H9 (cell line): ENCODE measurements around the gene OSBPL10. TPM values are rescaled to one million over a fixed set of nuclear protein-coding genes. Genes with fewer than 3 reads are reported as not detected.

Source experiments
- DNase-seq: peaks from one replicate; pipeline ENCODE4 v3.0.0-alpha.2; 2017
- H2AFZ ChIP-seq: one replicate; pipeline ENCODE4 v1.6.1; 2013; ENCODE audit warnings: mild to moderate bottlenecking, low read length, control low read depth, moderate library complexity
- H2AK5ac ChIP-seq: 2 replicates; pipeline ENCODE4 v1.6.1; 2013; ENCODE audit warnings: low read length, control low read depth, mixed read lengths; ENCODE audit not compliant: insufficient read length
- H2BK120ac ChIP-seq: one replicate; pipeline ENCODE4 v1.6.1; 2013; ENCODE audit warnings: low read depth, mild to moderate bottlenecking, low read length, control low read depth, inconsistent platforms; ENCODE audit not compliant: poor library complexity, severe bottlenecking
- H2BK12ac ChIP-seq: 2 replicates; pipeline ENCODE4 v1.6.1; 2013; ENCODE audit warnings: low read length, control low read depth, mixed read lengths, low read depth; ENCODE audit not compliant: insufficient read length
- H2BK15ac ChIP-seq: 2 replicates; pipeline ENCODE4 v1.6.1; 2013; ENCODE audit warnings: low read depth, low read length, control low read depth
- H2BK20ac ChIP-seq: one replicate; pipeline ENCODE4 v1.6.1; 2013; ENCODE audit warnings: low read depth, mild to moderate bottlenecking, low read length, control low read depth, inconsistent platforms; ENCODE audit not compliant: poor library complexity, severe bottlenecking
- H2BK5ac ChIP-seq: 2 replicates; pipeline ENCODE4 v1.6.1; 2013; ENCODE audit warnings: low read length, control low read depth, mixed read lengths; ENCODE audit not compliant: insufficient read length
- H3K14ac ChIP-seq: 2 replicates; pipeline ENCODE4 v1.6.1; 2013; ENCODE audit warnings: low read length, control low read depth; ENCODE audit not compliant: insufficient read depth
- H3K18ac ChIP-seq: 2 replicates; pipeline ENCODE4 v1.6.1; 2013; ENCODE audit warnings: low read depth, mild to moderate bottlenecking, mixed read lengths, low read length, control low read depth; ENCODE audit not compliant: insufficient read length
- H3K23ac ChIP-seq: 2 replicates; pipeline ENCODE4 v1.6.1; 2013; ENCODE audit warnings: low read length, control low read depth, mixed read lengths, low read depth; ENCODE audit not compliant: insufficient read length
- H3K23me2 ChIP-seq: 2 replicates; pipeline ENCODE4 v1.6.1; 2013; ENCODE audit warnings: low read depth, mild to moderate bottlenecking, mixed read lengths, low read length, control low read depth; ENCODE audit not compliant: insufficient read length, poor library complexity, severe bottlenecking
- H3K27ac ChIP-seq: 2 replicates; pipeline ENCODE4 v1.5.1; 2013; ENCODE audit warnings: low read length, control low read depth, mixed read lengths, low read depth; ENCODE audit not compliant: insufficient read length
- H3K27me3 ChIP-seq: 2 replicates; pipeline ENCODE4 v1.6.1; 2013; ENCODE audit warnings: low read length, control low read depth, inconsistent platforms; ENCODE audit not compliant: insufficient read depth
- H3K4ac ChIP-seq: 2 replicates; pipeline ENCODE4 v1.6.1; 2013; ENCODE audit warnings: low read depth, mild to moderate bottlenecking, control low read depth, inconsistent platforms, low read length, moderate library complexity
- H3K4me1 ChIP-seq: 2 replicates; pipeline ENCODE4 v1.6.1; 2013; ENCODE audit warnings: low read length, control low read depth, inconsistent platforms; ENCODE audit not compliant: insufficient read depth
- H3K4me2 ChIP-seq: 2 replicates; pipeline ENCODE4 v1.6.1; 2013; ENCODE audit warnings: low read length, control low read depth, mixed read lengths; ENCODE audit not compliant: insufficient read length, insufficient read depth
- H3K56ac ChIP-seq: 2 replicates; pipeline ENCODE4 v1.6.1; 2013; ENCODE audit warnings: low read depth, mild to moderate bottlenecking, mixed read lengths, low read length, control low read depth; ENCODE audit not compliant: insufficient read length
- H3K79me1 ChIP-seq: 2 replicates; pipeline ENCODE4 v1.6.1; 2013; ENCODE audit warnings: low read depth, mild to moderate bottlenecking, moderate library complexity, low read length, control low read depth, inconsistent platforms; ENCODE audit not compliant: insufficient read depth, poor library complexity, severe bottlenecking
- H3K79me2 ChIP-seq: 2 replicates; pipeline ENCODE4 v1.6.1; 2013; ENCODE audit warnings: low read length, control low read depth, inconsistent platforms; ENCODE audit not compliant: insufficient read depth
- H3K9ac ChIP-seq: 2 replicates; pipeline ENCODE4 v1.6.1; 2013; ENCODE audit warnings: low read length, control low read depth, mixed read lengths; ENCODE audit not compliant: insufficient read length; ENCODE audit errors: extremely low read depth
- H3K9me3 ChIP-seq: one replicate; pipeline ENCODE4 v1.6.1; 2013; ENCODE audit warnings: low read depth, low read length, inconsistent platforms; ENCODE audit not compliant: control insufficient read depth
- H3T11ph ChIP-seq: one replicate; pipeline ENCODE4 v1.6.1; 2013; ENCODE audit warnings: mild to moderate bottlenecking, low read length, control low read depth, inconsistent platforms
- H4K20me1 ChIP-seq: one replicate; pipeline ENCODE4 v1.6.1; 2013; ENCODE audit not compliant: control insufficient read depth, insufficient read length, insufficient read depth
- H4K5ac ChIP-seq: 2 replicates; pipeline ENCODE4 v1.6.1; 2013; ENCODE audit warnings: low read depth, mild to moderate bottlenecking, mixed read lengths, low read length, control low read depth; ENCODE audit not compliant: insufficient read length
- H4K8ac ChIP-seq: replicated peaks from 2 replicates; pipeline ENCODE4 v1.6.1; 2013; ENCODE audit warnings: low read length, control low read depth, mixed read lengths, low read depth; ENCODE audit not compliant: insufficient read length
- H4K91ac ChIP-seq: 2 replicates; pipeline ENCODE4 v1.6.1; 2013; ENCODE audit warnings: low read depth, mild to moderate bottlenecking, moderate library complexity, mixed read lengths, low read length, control low read depth; ENCODE audit not compliant: insufficient read length
- H3K27ac Mint-ChIP-seq, 3 experiments: 2 replicates in 2 of 3; 3 replicates in 1 of 3; pipeline ENCODE4 v1.8.0; 2020 to 2021; ENCODE audit warnings: mixed read lengths in 3 of 3, mild to moderate bottlenecking in 1 of 3, moderate library complexity in 1 of 3
- H3K27me3 Mint-ChIP-seq: 2 replicates; pipeline ENCODE4 v1.8.0; 2021; ENCODE audit warnings: low read depth, mild to moderate bottlenecking, moderate library complexity, mixed read lengths
- H3K36me3 Mint-ChIP-seq, 3 experiments: 2 replicates in 2 of 3; 3 replicates in 1 of 3; pipeline ENCODE4 v1.8.0; 2020 to 2021; ENCODE audit warnings: low read depth in 3 of 3, mixed read lengths in 3 of 3; ENCODE audit not compliant: insufficient read depth in 1 of 3
- H3K4me1 Mint-ChIP-seq, 2 experiments: 2 replicates each; pipeline ENCODE4 v1.8.0; 2020; ENCODE audit warnings: mixed read lengths in 2 of 2
- H3K4me3 Mint-ChIP-seq, 2 experiments: 2 replicates in 1 of 2; 3 replicates in 1 of 2; pipeline ENCODE4 v1.8.0; 2020 to 2021; ENCODE audit warnings: mild to moderate bottlenecking in 2 of 2, mixed read lengths in 2 of 2, moderate library complexity in 1 of 2
- H3K9me3 Mint-ChIP-seq, 2 experiments: 2 replicates in 1 of 2; 3 replicates in 1 of 2; pipeline ENCODE4 v1.8.0; 2020; ENCODE audit warnings: mild to moderate bottlenecking in 2 of 2, mixed read lengths in 2 of 2, moderate library complexity in 1 of 2
- CTCF ChIP-seq: fragments of 200-600 bp; sonication (generic); conservative IDR thresholded peaks from 3 replicates; pipeline ENCODE4 v1.8.0; 2021; ENCODE audit warnings: antibody characterized with exemption, mild to moderate bottlenecking
- WGBS: extraction: QIAGEN DNeasy Blood & Tissue Kit; methylation state at CpG from one replicate; pipeline ENCODE4 v1.1.7; 2013; ENCODE audit warnings: missing lambda C conversion rate, low lambda C conversion rate, mixed read lengths; ENCODE audit not compliant: insufficient read length; ENCODE audit errors: extremely low coverage; 5-methylcytosine and 5-hydroxymethylcytosine counted together
- total RNA-seq: library from RNA; stranded (reverse); gene quantifications from 2 replicates; pipeline ENCODE4 v1.2.1, GENCODE V29; 2021

Gene OSBPL10
- total RNA-seq, 1 experiment from 2014 or later = 42.7 TPM

- no peak overlapping the region for H3K4ac ChIP-seq
- H3K9ac ChIP-seq = no peak overlapping the region
- H4K8ac ChIP-seq = no peak overlapping the region
- H3K4me2 ChIP-seq = no peak overlapping the region
- WGBS = no CpG with 5 or more reads among the region's 2 CpGs
- no peak overlapping the region for H3K14ac ChIP-seq
- H2AK5ac ChIP-seq = no peak overlapping the region
- H3K4me1 ChIP-seq = peaks cover 36% of the 10 kb centered on the region
- TF ChIP-seq CTCF = no peak
- Mint-ChIP-seq H3K27me3 (no peaks in the 10 kb centered on the region), H3K4me3 (no peak overlapping the region), H3K36me3 (peaks cover 0 to 6% (median 5%) of the 10 kb centered on the region in 3 experiments; a peak in 2 of 7 replicates), H3K9me3 (no peaks in the 10 kb centered on the region), H3K27ac (peak overlapping the region; percentile 0 to 9 (median 6); a peak in 1 of 7 replicates), H3K4me1 (peaks cover 50 to 52% of the 10 kb centered on the region in 2 experiments)
- no peak overlapping the region for H3K56ac ChIP-seq
- no peak overlapping the region for H3K18ac ChIP-seq
- peaks cover 28% of the 10 kb centered on the region; the same call in 1 of the 2 replicates for H3K79me2 ChIP-seq
- no peak overlapping the region for H2BK12ac ChIP-seq
- H3K9me3 ChIP-seq = no peaks in the 10 kb centered on the region
- H2BK15ac ChIP-seq = no peak overlapping the region
- peaks cover 6% of the 10 kb centered on the region for H3K79me1 ChIP-seq
- H3K27ac ChIP-seq = no peak overlapping the region
- no peaks in the 10 kb centered on the region for H3K27me3 ChIP-seq
- H2BK120ac ChIP-seq = no peak overlapping the region
- no peak overlapping the region for H4K5ac ChIP-seq
- no peak overlapping the region for H3T11ph ChIP-seq
- no peak overlapping the region for H4K91ac ChIP-seq
- H3K23me2 ChIP-seq = no peaks in the 10 kb centered on the region
- no peak for DNase-seq
- no peak overlapping the region for H2BK20ac ChIP-seq
- H3K23ac ChIP-seq = no peak overlapping the region
- H2AFZ ChIP-seq = no peak overlapping the region
- H2BK5ac ChIP-seq = no peak overlapping the region
- no peaks in the 10 kb centered on the region for H4K20me1 ChIP-seq
Measured at GRCh38 chr3:31890007-31890406, 91.1 kb downstream of the OSBPL10 start.
